ENCODE measurements around the gene ARL16.

- TF ChIP-seq CTCF (IDR thresholded peaks at IDR 0.05): no peak
- no peak for TF ChIP-seq POLR2A (IDR thresholded peaks at IDR 0.05)
- TF ChIP-seq POLR2AphosphoS5 (IDR thresholded peaks at IDR 0.05; ENCODE audit: insufficient read depth in 1 of 2, low read depth in 1 of 2): no peak
These were observed 44.9 kb downstream of the ARL16 start for GRCh38 chr17:81638683-81639082.
